Naive thymus-derived CD8-positive, alpha-beta T cell (primary cell): ENCODE measurements around the gene BCL2A1. TPM values are rescaled to one million over a fixed set of nuclear protein-coding genes. Genes with fewer than 3 reads are reported as not detected.
"Not testable (repeated sequence)": the region's sequence is repeated elsewhere in the genome, so short reads cannot be mapped to it uniquely, and the experiment has no call there.

Experiments used
- ATAC-seq, 2 donors: fragments of 150-1000 bp; cut with Tn5 transposase in 1 of 2; sonication (Bioruptor Pico), chemical (Tn5 transposase) in 1 of 2; 1 replicate in 1 of 2; 2 replicates in 1 of 2; pipeline ENCODE4 v1.10.0; 2021; ENCODE audit warnings: mild to moderate bottlenecking in 2 of 2, moderate library complexity in 2 of 2
- POLR2A ChIA-PET: fragments of 350-600 bp; sonication (Branson Sonifier 250); formaldehyde crosslinking; loops from one replicate; lab custom pipeline; 2021; ENCODE audit warnings: antibody characterized with exemption; lab: Charles Lee
- DNase-seq, 10 donors: peaks; one replicate each; pipeline versions ENCODE4 v3.0.0 to v3.0.0-alpha.2; 2020 to 2022
- H3K27ac Mint-ChIP-seq, 10 donors: one replicate each; pipeline ENCODE4 v1.8.0; 2020 to 2022; ENCODE audit warnings: mild to moderate bottlenecking in 10 of 10, mixed read lengths in 10 of 10, moderate library complexity in 4 of 10, inconsistent platforms in 1 of 10
- H3K27me3 Mint-ChIP-seq, 5 donors: one replicate each; pipeline ENCODE4 v1.8.0; 2021 to 2022; ENCODE audit warnings: mixed read lengths in 5 of 5
- H3K36me3 Mint-ChIP-seq, 3 donors: one replicate each; pipeline ENCODE4 v1.8.0; 2020 to 2022; ENCODE audit warnings: mixed read lengths in 3 of 3, mild to moderate bottlenecking in 2 of 3, inconsistent platforms in 1 of 3
- H3K4me1 Mint-ChIP-seq, 4 donors: one replicate each; pipeline ENCODE4 v1.8.0; 2021 to 2022; ENCODE audit warnings: mixed read lengths in 4 of 4
- H3K4me3 Mint-ChIP-seq, 10 donors: one replicate each; pipeline ENCODE4 v1.8.0; 2020 to 2022; ENCODE audit warnings: mild to moderate bottlenecking in 10 of 10, mixed read lengths in 10 of 10, moderate library complexity in 6 of 10, inconsistent platforms in 1 of 10
- H3K9me3 Mint-ChIP-seq, 9 donors: one replicate each; pipeline ENCODE4 v1.8.0; 2020 to 2022; ENCODE audit warnings: mixed read lengths in 9 of 9, mild to moderate bottlenecking in 3 of 9, inconsistent platforms in 1 of 9, moderate library complexity in 1 of 9
- polyA plus RNA-seq, 3 donors: library from polyadenylated mRNA; unstranded; fragments of 300-500 nt; fragmentation: Illumina TruSeq; gene quantifications; one replicate each; pipeline ENCODE4 v1.2.3, GENCODE V29; 2021
- total RNA-seq, 8 experiments: library from RNA in 2 of 8; stranded (reverse) in 2 of 8; gene quantifications; one replicate each; pipeline ENCODE4 v1.2.3 and lab custom pipeline; 2021 to 2026

Gene BCL2A1
- total RNA-seq (10 to 100 TPM; 18.7 to 19.7 TPM), polyA plus RNA-seq (10 to 100 TPM; 19.6 to 27.4 (median 25.9) TPM), total RNA-seq (lab: John Stamatoyannopoulos, UW) (6.6 to 128 (median 22.2) reads per million in 6 experiments)

DNA sequence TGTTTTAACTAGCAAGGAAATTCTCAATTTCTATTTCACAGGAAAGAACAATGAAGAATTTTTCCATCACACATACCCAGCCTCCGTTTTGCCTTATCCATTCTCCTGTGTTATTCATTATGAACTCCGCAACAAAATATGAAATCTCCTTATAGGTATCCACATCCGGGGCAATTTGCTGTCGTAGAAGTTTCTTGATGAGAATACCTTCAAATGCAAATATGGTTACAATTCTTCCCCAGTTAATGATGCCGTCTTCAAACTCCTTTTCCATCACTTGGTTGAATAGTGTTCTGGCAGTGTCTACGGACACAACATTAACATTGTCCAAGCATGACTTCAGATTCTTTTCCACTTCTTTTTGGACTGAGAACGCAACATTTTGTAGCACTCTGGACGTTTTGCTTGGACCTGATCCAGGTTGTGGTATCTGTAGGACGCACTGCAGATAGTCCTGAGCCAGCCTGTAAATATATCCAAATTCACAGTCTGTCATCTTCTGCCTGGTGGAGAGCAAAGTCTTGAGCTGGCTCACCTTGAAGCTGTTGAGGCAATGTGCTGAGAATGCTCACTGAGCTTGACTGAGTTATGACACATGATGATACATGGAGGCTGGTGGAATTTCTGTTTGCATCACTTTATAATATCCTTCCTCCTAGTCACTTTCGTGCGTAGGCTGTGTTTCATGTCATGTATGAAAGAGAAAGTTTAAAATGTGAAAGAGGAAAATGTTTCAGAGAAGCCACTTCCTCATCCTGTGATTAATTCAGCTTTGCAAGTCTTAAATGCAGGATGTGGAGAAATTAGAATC, at the start of gene BCL2A1:
BCL2A1 (minus strand) TSS at position 573 of the 811 bp plus-strand sequence; CDS start at position 496, 77 bp downstream.
- DNase-seq = peak; percentile 11 to 80 (median 56)
- POLR2A ChIA-PET = interaction anchor here (0.7 to 5.7 kb wide), 5 partner anchors 49 to 99 kb away, joined by 3 to 95 read pairs (median 4); no protein-coding TSS in a partner anchor
- Mint-ChIP-seq H3K36me3 (peaks cover 0 to 5% (median 2%) of the 10 kb centered on the region in 3 donors), H3K27me3 (no peaks in the 10 kb centered on the region), H3K9me3 (no peaks in the 10 kb centered on the region), H3K4me1 (peaks cover 26 to 58% (median 54%) of the 10 kb centered on the region in 4 donors), H3K4me3 (peak within 1 kb of the TSS; percentile 87 to 97 (median 93)), H3K27ac (peak within 1 kb of the TSS; percentile 94 to 97 (median 95))
- ATAC-seq = peak; percentile 73 to 90

DNA sequence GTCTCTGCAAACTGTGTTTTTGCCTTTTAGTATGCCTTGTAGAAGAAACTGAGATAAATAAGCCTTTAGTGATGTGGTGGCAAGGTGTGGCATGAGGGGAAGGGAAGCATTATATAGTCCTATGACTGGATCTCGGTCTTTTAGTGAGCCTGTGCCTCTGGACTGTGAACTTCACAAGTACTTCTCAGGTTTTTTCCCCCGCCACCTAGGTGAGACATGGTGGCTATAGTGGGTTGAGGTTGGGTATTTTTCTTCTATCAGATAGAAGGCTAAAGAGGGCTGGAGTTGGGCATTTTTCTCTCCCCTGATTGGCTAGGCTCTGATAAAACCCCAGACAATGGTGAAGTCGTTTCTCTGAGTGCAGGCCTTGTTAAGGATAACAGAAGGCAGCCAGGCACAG, 49.7 kb upstream of the BCL2A1 start:
- Mint-ChIP-seq H3K27ac (no peak overlapping the region), H3K4me3 (no peak overlapping the region), H3K4me1 (peaks cover 0 to 7% (median 5%) of the 10 kb centered on the region in 4 donors), H3K9me3 (peaks cover 0 to 6% (median 0%) of the 10 kb centered on the region in 9 donors), H3K27me3 (peaks cover 0 to 11% (median 3%) of the 10 kb centered on the region in 5 donors), H3K36me3 (peaks cover 0 to 2% (median 0%) of the 10 kb centered on the region in 3 donors)
- ATAC-seq (no peak), DNase-seq (no peak)
- POLR2A ChIA-PET = no interaction called here

DNA sequence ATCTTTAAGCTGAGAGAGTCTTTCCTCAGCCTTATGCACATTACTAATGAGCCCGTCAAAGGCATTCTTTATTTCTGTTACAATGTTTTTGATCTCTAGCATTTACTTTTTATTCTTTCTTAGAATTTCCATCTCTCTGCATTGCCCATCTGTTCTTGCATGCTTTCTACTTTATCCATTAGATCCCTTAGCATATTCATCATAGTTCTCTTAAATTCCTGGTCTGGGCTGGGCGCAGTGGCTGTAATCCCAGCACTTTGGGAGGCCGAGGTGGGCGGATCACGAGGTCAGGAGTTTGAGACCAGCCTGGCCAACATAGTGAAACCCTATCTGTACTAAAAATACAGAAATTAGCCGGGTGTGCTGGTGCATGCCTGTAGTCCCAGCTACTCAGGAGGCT, 49.2 kb upstream of the BCL2A1 start:
- H3K4me1 Mint-ChIP-seq, H3K9me3 Mint-ChIP-seq, DNase-seq, H3K4me3 Mint-ChIP-seq, ATAC-seq, H3K36me3 Mint-ChIP-seq, POLR2A ChIA-PET, H3K27ac Mint-ChIP-seq: not testable (repeated sequence)
- peaks cover 0 to 11% (median 3%) of the 10 kb centered on the region in 5 donors for H3K27me3 Mint-ChIP-seq

DNA sequence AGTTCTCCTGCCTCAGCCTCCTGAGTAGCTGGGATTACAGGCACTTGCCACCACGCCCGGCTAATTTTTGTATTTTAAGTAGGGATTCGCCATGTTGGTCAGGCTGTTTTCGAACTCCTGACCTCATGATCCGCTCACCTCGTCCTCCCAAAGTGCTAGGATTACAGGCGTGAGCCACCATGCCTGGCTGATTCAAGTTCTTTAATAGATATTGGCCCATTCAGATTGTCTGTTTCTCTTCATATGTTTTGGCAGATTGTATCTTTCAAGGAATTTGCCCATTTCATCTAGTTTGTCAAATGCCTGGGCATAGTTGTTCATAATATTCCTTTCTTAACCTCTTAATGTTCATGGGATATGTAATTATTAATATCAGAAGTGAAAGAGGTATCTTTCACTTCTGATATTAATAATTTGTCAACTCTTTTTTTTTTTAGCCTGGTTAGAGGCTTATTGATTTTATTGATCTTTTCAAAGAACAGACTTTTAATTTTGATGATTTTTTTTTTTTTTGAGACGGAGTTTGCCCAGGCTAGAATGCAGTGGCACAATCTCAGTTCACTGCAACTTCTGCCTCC, 48.3 kb upstream of the BCL2A1 start:
- ATAC-seq (no peak), DNase-seq (no peak)
- Mint-ChIP-seq H3K27me3 (peaks cover 0 to 11% (median 3%) of the 10 kb centered on the region in 5 donors), H3K36me3 (peaks cover 0 to 4% (median 0%) of the 10 kb centered on the region in 3 donors), H3K4me1 (peaks cover 0 to 7% (median 5%) of the 10 kb centered on the region in 4 donors), H3K9me3 (peaks cover 0 to 6% (median 0%) of the 10 kb centered on the region in 9 donors), H3K27ac (no peak overlapping the region), H3K4me3 (no peak overlapping the region)
- POLR2A ChIA-PET = no interaction called here

DNA sequence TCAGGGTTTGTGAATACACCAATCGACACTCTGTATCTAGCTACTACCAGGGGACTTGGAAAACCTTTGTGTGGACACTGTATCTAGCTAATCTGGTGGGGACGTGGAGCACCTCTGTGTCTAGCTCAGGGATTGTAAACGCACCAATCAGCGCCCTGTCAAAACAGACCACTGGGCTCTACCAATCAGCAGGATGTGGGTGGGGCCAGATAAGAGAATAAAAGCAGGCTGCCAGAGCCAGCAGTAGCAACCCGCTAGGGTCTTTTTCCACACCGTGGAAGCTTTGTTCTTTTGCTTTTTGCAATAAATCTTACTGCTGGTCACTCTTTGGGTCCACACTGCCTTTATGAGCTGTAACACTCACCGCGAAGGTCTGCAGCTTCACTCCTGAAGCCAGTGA, 46.1 kb upstream of the BCL2A1 start:
- Mint-ChIP-seq H3K27ac (peak overlapping the region in 1 of 10 donors; percentile 37), H3K4me3 (peak overlapping the region in 1 of 10 donors; percentile 24)
- H3K27me3 Mint-ChIP-seq, ATAC-seq, DNase-seq, H3K36me3 Mint-ChIP-seq, H3K9me3 Mint-ChIP-seq, POLR2A ChIA-PET, H3K4me1 Mint-ChIP-seq: not testable (repeated sequence)

DNA sequence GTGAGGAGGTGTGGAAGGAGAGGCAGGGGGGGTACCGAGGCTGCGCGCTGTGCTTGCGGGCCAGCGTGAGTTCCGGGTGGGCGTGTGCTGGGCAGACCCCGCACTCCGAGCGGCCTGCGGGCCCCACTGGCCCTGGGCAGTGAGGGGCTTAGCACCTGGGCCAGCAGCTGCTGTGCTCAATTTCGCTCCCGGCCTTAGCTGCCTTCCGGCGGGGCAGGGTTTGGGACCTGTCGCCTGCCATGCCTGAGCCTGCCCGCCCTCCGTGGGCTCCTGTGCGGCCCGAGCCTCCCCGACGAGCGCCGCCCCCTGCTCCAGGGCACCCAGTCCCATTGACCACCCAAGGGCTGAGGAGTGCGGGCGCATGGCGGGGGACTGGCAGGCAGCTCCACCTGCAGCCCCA, 45.5 kb upstream of the BCL2A1 start:
- H3K9me3 Mint-ChIP-seq, H3K4me1 Mint-ChIP-seq, H3K27me3 Mint-ChIP-seq, H3K27ac Mint-ChIP-seq, H3K4me3 Mint-ChIP-seq, DNase-seq, ATAC-seq, POLR2A ChIA-PET, H3K36me3 Mint-ChIP-seq: not testable (repeated sequence)

DNA sequence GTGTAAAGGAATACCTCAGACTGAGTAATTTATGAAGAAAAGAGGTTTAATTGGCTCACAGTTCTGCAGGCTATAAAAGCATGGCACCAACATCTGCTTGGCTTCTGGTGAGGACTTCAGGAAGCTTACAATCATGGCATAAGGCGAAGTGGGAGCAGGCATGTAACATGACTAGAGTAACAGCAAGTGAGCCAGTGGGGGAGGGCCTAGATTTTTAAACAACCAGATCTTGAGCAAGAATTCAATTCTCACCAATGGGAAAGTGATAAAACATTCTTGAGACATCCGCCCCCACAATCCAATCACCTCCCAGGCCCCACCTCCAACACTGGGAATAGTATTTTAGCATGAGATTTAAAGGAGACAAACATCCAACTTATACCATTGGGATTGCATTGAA, 44.2 kb upstream of the BCL2A1 start:
- Mint-ChIP-seq H3K9me3 (peaks cover 0 to 4% (median 0%) of the 10 kb centered on the region in 9 donors), H3K36me3 (peaks cover 0 to 4% (median 0%) of the 10 kb centered on the region in 3 donors), H3K4me3 (no peak overlapping the region), H3K4me1 (peaks cover 0 to 7% (median 0%) of the 10 kb centered on the region in 4 donors), H3K27ac (no peak overlapping the region), H3K27me3 (peaks cover 0 to 2% (median 0%) of the 10 kb centered on the region in 5 donors)
- POLR2A ChIA-PET = interaction anchor here (0.6 kb wide), 1 partner anchor 13 kb away, joined by 3 read pairs; no protein-coding TSS in a partner anchor
- DNase-seq (no peak), ATAC-seq (no peak)

DNA sequence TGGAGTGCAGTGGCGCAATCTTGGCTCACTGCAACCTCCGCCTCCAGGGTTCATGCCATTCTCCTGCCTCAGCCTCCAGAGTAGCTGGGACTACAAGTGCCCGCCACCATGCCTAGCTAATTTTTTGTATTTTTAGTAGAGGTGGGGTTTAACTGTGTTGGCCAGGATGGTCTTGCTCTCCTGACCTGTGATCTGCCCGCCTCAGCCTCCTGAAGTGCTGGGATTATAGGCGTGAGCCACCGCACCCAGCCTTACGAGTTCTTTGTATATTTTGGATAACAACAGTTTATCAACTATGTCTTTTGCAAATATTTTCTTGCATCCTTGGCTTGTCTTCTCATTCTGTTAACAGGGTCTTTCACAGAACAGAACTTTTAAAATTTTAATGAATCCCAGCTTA, 43.2 kb upstream of the BCL2A1 start:
- H3K27ac Mint-ChIP-seq, H3K36me3 Mint-ChIP-seq, ATAC-seq, H3K4me3 Mint-ChIP-seq, H3K4me1 Mint-ChIP-seq, H3K27me3 Mint-ChIP-seq, DNase-seq, H3K9me3 Mint-ChIP-seq, POLR2A ChIA-PET: not testable (repeated sequence)

DNA sequence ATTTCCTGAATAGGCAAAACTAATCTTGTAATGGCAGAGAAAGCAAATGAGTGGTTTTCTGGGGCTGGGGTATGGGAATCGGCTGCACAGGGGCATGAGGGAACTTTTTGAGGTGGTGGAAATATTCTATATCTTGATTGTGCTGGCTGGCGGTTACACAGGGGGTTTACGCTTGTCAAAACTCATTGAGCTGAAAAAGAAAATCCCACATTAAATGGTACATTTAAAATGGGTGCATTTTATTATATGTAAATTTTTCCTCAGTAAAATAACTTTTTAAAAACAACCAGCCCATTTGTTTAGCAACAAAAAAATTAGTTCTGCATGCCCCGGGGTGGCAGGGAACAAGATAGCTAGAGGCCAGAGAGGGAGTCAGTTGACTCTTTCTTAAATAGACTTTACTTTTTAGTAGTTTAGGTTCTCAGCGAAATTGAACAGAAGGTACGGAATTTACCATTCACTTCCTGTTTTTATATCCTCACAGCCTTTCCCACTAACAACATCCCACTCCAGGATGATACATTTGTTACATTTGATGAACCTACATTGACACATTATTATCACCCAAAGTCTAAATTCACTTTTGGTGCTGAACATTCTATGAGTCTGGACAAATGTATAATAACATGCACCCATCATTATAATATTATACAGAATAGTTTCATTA, 41.2 kb upstream of the BCL2A1 start:
- Mint-ChIP-seq H3K4me1 (peaks cover 0 to 5% (median 0%) of the 10 kb centered on the region in 4 donors), H3K9me3 (peaks cover 0 to 4% (median 0%) of the 10 kb centered on the region in 9 donors), H3K27me3 (no peaks in the 10 kb centered on the region), H3K4me3 (no peak overlapping the region), H3K36me3 (peaks cover 0 to 2% (median 0%) of the 10 kb centered on the region in 3 donors), H3K27ac (no peak overlapping the region)
- ATAC-seq (no peak), DNase-seq (no peak)
- POLR2A ChIA-PET = no interaction called here

DNA sequence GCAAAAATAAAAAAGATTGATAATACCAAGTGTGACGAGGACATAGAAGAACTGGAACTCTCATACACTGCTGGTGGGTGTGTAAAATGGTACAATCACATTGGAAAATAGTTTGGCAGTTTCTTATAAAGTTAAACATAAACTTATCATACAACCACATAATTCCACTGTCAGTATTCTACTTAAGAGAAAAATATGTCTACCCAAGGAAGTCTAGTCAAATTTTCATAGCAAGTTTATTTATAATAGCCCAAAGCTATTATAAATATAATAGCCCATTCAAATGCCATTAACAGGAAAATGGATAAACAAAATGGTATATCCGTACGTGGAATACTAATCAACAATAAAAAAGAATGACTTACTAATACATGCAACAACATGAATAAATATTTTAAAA, 40.6 kb upstream of the BCL2A1 start:
- POLR2A ChIA-PET = no interaction called here
- peaks cover 0 to 4% (median 0%) of the 10 kb centered on the region in 9 donors for H3K9me3 Mint-ChIP-seq
- peak overlapping the region in 1 of 10 donors; percentile 10 for H3K27ac Mint-ChIP-seq
- H3K4me3 Mint-ChIP-seq = no peak overlapping the region
- H3K27me3 Mint-ChIP-seq = no peaks in the 10 kb centered on the region
- ATAC-seq (no peak), DNase-seq (no peak)
- H3K4me1 Mint-ChIP-seq = peaks cover 0 to 5% (median 0%) of the 10 kb centered on the region in 4 donors
- peaks cover 0 to 2% (median 0%) of the 10 kb centered on the region in 3 donors for H3K36me3 Mint-ChIP-seq

DNA sequence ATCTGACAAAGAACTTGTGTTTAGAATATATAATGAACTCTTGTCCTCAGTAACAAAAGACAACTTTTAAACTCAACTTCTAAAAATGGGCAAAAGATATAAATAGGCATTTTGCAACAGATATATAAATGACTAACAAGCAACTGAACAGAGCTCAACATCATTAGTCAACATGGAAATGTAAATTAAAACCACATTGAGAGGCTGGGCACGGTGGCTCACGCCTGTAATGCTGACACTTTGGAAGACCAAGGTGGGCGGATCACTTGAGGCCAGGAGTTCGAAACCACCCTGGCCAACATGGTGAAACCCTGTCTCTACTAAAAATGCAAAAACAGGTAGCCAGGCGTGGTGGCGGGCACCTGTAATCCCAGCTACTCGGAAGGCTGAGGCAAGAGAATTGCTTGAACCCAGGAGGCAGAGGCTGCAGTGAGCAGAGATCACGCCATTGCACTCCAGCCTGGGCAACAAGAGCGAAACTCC, 40.1 kb upstream of the BCL2A1 start:
- H3K27ac Mint-ChIP-seq, H3K36me3 Mint-ChIP-seq, POLR2A ChIA-PET, H3K4me3 Mint-ChIP-seq, H3K9me3 Mint-ChIP-seq, H3K27me3 Mint-ChIP-seq, ATAC-seq, H3K4me1 Mint-ChIP-seq, DNase-seq: not testable (repeated sequence)

DNA sequence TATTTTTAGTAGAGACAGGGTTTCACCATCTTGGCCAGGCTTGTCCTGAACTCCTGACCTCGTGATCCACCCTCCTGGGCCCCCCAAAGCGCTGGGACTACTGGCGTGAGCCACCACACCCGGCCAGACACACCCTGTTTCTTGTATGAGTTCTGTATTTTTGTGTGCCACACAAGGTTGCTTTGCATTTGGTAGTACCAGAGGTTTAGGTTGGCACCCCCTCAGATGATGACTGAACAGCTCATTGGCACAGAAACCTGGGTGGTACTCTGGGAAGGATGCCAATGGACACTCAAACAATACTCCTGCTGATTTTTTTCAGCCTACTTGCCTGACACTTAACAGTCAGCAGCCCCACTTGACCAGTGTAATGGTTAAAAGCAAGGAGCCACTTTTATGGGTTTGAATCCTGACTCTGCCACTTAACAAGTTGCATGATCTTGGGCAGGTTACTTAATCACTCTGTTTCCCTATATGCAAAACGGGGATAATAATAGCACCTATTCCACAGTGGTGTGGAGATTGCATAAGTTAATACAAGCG, 39.2 kb upstream of the BCL2A1 start:
- DNase-seq (no peak), ATAC-seq (no peak)
- Mint-ChIP-seq H3K27me3 (no peaks in the 10 kb centered on the region), H3K4me3 (no peak overlapping the region), H3K27ac (no peak overlapping the region), H3K4me1 (peaks cover 0 to 5% (median 0%) of the 10 kb centered on the region in 4 donors), H3K9me3 (peaks cover 0 to 4% (median 0%) of the 10 kb centered on the region in 9 donors), H3K36me3 (peaks cover 0 to 2% (median 0%) of the 10 kb centered on the region in 3 donors)
- POLR2A ChIA-PET = no interaction called here
